ENCODE results near the gene DMD.

- TF ChIP-seq CTCF (IDR thresholded peaks at IDR 0.05; ENCODE audit: insufficient read depth, low read depth, low read length) (no peak), EZH2 (IDR thresholded peaks at IDR 0.05; ENCODE audit: insufficient read depth, low read length) (no peak)
These were observed 714.7 kb downstream of the DMD start for GRCh38 chrX:32496671-32497070.

Measured in astrocyte (in vitro differentiated cells and primary cell).